Neural cell (in vitro differentiated cells): ENCODE measurements around the gene OR1B1. TPM values are rescaled to one million over a fixed set of nuclear protein-coding genes. Genes with fewer than 3 reads are reported as not detected.

Experiments
- polyA plus RNA-seq: library from polyadenylated mRNA; depleted of rRNA; stranded (reverse); fragments of >200 nt; gene quantifications from 2 replicates; pipeline ENCODE4 v1.2.3, GENCODE V29; 2014

OR1B1 gene
- polyA plus RNA-seq, 1 donor from 2014 or later: not detected

Other genes with a start within 250 kb of the OR1B1 start
- not detected in 2 replicates for gene OR1J1, start 179.7 kb downstream of the OR1B1 start, polyA plus RNA-seq
- not detected in 2 replicates for gene OR1J2, start 146.8 kb downstream of the OR1B1 start, polyA plus RNA-seq
- not detected in 2 replicates for gene OR1J4, start 138.5 kb downstream of the OR1B1 start, polyA plus RNA-seq
- not detected in 2 replicates for gene OR1N1, start 130.3 kb downstream of the OR1B1 start, polyA plus RNA-seq
- gene OR1N2, start 104.5 kb downstream of the OR1B1 start, polyA plus RNA-seq: not detected in 2 replicates
- gene OR1L8, start 74.2 kb downstream of the OR1B1 start, polyA plus RNA-seq: 0.73 TPM in 1 of 2 replicates, not detected in the other
- not detected in 2 replicates for gene OR1Q1, start 42.9 kb downstream of the OR1B1 start, polyA plus RNA-seq
- not detected in 2 replicates for gene OR1L1, start 4.1 kb upstream of the OR1B1 start, polyA plus RNA-seq
- gene OR1L3, start 17.5 kb upstream of the OR1B1 start, polyA plus RNA-seq: not detected in 2 replicates
- not detected in 2 replicates for gene OR1L4, start 66.4 kb upstream of the OR1B1 start, polyA plus RNA-seq
- gene OR1L6, start 84.7 kb upstream of the OR1B1 start, polyA plus RNA-seq: not detected in 2 replicates
- gene OR5C1, start 131.3 kb upstream of the OR1B1 start, polyA plus RNA-seq: not detected in 2 replicates
- gene OR1K1, start 142.5 kb upstream of the OR1B1 start, polyA plus RNA-seq: not detected in 2 replicates
- gene PDCL, start 171.0 kb upstream of the OR1B1 start, polyA plus RNA-seq: 35.1 and 44.4 TPM in 2 replicates
- 34.8 and 35.3 TPM in 2 replicates for gene RC3H2, start 247.7 kb upstream of the OR1B1 start, polyA plus RNA-seq